Adrenal gland (tissue), 5 donors: ENCODE results near the gene FKBP6.
"Not testable (repeated sequence)": the region's sequence is repeated elsewhere in the genome, so short reads cannot be mapped to it uniquely, and the experiment has no call there.

Source experiments
- POLR2A ChIP-seq, 2 donors: fragments of 450-650 bp; IDR thresholded peaks; one replicate each; pipeline ENCODE4 v1.6.1; 2017; ENCODE audit warnings: antibody characterized with exemption in 2 of 2, mild to moderate bottlenecking in 2 of 2, moderate library complexity in 1 of 2
- TF ChIP-seq, protein P1 (sequence below), 6 experiments: fragments of 450-650 bp in 4 of 6; fragments of 200-600 bp in 2 of 6; sonication (generic) in 1 of 6; IDR thresholded peaks; 1 replicate in 5 of 6; 2 replicates in 1 of 6; pipeline versions ENCODE4 v1.5.1 to v1.8.0; 2016 to 2021; ENCODE audit warnings: antibody characterized with exemption in 6 of 6, mild to moderate bottlenecking in 2 of 6, moderate library complexity in 1 of 6
- donor health status: DM: no; HTN: no; CAD: no.

DNA sequence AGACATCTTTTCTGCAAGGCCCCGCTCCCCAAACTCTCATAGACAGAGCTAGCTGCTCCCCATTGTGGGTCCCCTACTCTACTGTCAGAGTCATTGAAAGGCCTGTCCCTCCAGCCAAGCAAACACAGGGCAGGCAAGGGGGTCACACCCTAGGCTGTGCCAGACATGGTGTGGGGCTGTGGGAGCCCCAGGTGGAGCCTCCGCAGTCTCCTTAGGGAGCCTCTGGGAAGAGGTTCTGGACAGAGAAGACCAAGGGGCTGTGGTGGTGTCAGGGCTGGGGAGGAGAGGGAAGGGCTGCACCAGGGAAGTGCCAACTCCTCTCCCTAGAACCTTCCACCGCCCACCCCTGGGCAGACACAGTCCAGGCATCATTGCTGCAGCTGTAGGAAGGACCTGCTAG, 76.9 kb downstream of the FKBP6 start:
- not testable (repeated sequence) for TF ChIP-seq POLR2A (IDR thresholded peaks at IDR 0.05)
- TF ChIP-seq, protein P1, sequence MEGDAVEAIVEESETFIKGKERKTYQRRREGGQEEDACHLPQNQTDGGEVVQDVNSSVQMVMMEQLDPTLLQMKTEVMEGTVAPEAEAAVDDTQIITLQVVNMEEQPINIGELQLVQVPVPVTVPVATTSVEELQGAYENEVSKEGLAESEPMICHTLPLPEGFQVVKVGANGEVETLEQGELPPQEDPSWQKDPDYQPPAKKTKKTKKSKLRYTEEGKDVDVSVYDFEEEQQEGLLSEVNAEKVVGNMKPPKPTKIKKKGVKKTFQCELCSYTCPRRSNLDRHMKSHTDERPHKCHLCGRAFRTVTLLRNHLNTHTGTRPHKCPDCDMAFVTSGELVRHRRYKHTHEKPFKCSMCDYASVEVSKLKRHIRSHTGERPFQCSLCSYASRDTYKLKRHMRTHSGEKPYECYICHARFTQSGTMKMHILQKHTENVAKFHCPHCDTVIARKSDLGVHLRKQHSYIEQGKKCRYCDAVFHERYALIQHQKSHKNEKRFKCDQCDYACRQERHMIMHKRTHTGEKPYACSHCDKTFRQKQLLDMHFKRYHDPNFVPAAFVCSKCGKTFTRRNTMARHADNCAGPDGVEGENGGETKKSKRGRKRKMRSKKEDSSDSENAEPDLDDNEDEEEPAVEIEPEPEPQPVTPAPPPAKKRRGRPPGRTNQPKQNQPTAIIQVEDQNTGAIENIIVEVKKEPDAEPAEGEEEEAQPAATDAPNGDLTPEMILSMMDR (IDR thresholded peaks at IDR 0.05): not testable (repeated sequence)
